Measurements from ENCODE around the gene ZFYVE28. TPM values are rescaled to one million over a fixed set of nuclear protein-coding genes. Genes with fewer than 3 reads are reported as not detected.

The ZFYVE28 gene
- total RNA-seq, 4 donors from 2014 or later, result 20.6 to 153 (median 63.2) TPM

DNA sequence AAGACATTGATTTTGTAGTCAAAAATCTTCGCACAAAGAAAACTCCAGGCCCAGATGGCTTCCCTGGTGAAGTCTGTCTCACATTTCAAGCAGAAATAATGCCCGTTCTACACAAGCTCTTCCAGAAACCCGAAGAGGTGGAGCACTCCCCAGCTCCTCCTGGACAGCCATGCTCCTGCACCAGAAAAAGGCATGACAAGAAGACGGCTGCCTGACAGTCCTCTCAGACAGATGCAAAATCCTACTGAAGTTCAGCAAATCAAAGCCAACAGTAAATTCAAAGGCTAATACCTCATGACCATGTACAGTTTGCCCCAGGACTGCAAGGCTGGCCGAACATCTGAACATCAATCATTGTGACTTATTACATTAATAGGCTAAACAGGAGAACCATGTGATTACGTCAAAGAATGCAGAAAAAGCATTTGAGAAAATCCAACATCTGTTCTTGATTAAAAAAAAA is 125.8 kb downstream of the ZFYVE28 start:
- Histone ChIP-seq H3K9me3 (no peaks in the 10 kb centered on the region), H3K4me3 (no peak overlapping the region), H3K4me1 (peaks cover 0 to 14% (median 6%) of the 10 kb centered on the region in 4 donors), H3K27ac (no peak overlapping the region), H3K27me3 (no peaks in the 10 kb centered on the region), H3K36me3 (no peaks in the 10 kb centered on the region)
- DNase-seq, result no peak
- no peak for TF ChIP-seq POLR2A (IDR thresholded peaks at IDR 0.05)
- TF ChIP-seq, protein P1, sequence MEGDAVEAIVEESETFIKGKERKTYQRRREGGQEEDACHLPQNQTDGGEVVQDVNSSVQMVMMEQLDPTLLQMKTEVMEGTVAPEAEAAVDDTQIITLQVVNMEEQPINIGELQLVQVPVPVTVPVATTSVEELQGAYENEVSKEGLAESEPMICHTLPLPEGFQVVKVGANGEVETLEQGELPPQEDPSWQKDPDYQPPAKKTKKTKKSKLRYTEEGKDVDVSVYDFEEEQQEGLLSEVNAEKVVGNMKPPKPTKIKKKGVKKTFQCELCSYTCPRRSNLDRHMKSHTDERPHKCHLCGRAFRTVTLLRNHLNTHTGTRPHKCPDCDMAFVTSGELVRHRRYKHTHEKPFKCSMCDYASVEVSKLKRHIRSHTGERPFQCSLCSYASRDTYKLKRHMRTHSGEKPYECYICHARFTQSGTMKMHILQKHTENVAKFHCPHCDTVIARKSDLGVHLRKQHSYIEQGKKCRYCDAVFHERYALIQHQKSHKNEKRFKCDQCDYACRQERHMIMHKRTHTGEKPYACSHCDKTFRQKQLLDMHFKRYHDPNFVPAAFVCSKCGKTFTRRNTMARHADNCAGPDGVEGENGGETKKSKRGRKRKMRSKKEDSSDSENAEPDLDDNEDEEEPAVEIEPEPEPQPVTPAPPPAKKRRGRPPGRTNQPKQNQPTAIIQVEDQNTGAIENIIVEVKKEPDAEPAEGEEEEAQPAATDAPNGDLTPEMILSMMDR (IDR thresholded peaks at IDR 0.05), result no peak

DNA sequence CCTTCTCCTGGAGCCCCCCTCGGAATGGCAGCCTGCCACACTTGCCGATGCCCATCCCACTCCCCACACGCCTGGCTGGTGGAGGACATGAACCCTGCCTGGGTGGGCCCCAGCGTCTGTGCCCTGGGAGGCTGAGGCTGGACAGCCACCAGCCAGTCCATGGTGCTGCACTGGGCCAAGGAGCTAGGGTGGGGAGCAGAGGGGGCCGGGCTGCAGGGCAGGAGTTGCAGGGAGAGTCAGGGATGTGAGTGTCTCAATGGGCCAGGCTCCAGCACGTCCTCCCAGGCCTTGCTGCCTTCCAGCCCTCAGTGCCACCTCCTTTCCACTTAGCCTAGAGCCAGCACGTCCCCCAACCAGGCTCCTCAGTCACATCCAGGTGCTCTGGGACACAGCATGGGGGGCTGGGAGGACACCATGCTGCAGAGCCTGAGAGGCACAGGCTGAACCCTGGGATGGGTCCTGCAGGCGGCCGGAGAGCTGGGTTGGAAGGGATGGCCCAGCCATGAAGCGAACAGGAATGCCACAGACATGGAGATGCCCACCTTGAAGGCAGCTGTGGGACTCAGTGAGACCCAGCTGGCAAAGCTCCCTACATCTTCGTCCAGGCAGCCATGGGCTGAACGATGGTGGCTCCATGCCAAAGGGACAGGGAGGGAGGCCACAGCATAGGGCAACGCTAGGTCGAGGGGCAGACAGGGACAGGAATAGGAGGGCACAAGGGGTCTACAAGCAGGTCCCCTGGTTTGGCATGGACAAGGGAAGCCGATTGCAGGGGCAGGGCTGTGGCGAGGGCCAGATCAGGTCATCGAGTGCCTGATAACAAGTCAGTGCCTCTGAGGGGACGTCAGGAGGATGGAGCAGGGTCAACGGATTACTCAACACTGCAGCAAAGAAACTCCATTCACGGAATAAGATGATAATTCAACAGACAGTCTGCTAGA is 126.5 kb downstream of the ZFYVE28 start:
- peak overlapping the region in 1 of 4 donors; percentile 71 for H3K27ac ChIP-seq
- H3K36me3 ChIP-seq, result no peaks in the 10 kb centered on the region
- peaks cover 0 to 14% (median 6%) of the 10 kb centered on the region in 4 donors for H3K4me1 ChIP-seq
- H3K27me3 ChIP-seq, result no peaks in the 10 kb centered on the region
- no peak overlapping the region for H3K4me3 ChIP-seq
- no peaks in the 10 kb centered on the region for H3K9me3 ChIP-seq
- no peak for TF ChIP-seq POLR2A (IDR thresholded peaks at IDR 0.05)
- TF ChIP-seq, protein P1 (IDR thresholded peaks at IDR 0.05), result no peak
- DNase-seq, result peak in 2 of 3 donors; percentile 44 to 47

DNA sequence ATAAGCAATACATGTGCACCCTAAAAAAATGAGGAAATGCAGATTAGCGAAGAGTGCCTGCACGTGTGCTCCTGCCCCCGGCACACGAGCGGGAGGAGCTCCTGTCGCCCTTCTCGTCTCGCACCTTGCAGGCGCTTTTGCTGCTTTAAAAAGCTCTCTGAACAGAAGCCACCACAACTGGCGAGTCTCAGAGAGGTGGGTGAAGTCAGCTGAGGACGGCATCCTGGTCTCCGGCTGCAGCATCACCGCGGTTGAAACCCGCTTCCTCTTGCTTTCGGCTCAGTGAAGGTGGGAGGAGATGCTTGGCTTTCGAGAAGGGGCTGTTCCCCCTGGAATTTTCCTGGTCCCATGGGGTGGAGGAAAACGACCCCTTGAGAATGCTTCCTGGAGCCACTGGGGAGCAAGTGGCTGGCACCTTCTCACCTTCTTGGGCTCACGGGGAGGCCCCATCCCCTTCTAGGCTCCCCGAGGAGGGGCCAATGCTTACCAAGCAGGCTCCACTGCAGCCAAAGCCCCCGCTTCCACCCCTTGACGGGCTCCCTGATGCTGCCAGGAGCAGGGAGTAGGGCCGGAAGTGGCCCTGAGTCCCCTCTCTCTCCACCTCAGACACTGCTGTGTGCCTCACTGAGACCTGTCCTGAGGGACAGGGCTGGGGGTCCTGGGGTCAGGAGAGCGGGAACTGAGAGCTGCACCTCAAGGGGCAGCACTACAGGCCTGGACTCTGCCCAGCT is 127.3 kb downstream of the ZFYVE28 start:
- TF ChIP-seq, protein P1 (IDR thresholded peaks at IDR 0.05), result no peak
- no peak for TF ChIP-seq POLR2A (IDR thresholded peaks at IDR 0.05)
- no peaks in the 10 kb centered on the region for H3K27me3 ChIP-seq
- peak; percentile 54 to 89 (median 74) for DNase-seq
- no peak overlapping the region for H3K4me3 ChIP-seq
- no peaks in the 10 kb centered on the region for H3K9me3 ChIP-seq
- peak overlapping the region in 2 of 4 donors; percentile 46 to 71 for H3K27ac ChIP-seq
- no peaks in the 10 kb centered on the region for H3K36me3 ChIP-seq
- peaks cover 0 to 14% (median 6%) of the 10 kb centered on the region in 4 donors for H3K4me1 ChIP-seq

DNA sequence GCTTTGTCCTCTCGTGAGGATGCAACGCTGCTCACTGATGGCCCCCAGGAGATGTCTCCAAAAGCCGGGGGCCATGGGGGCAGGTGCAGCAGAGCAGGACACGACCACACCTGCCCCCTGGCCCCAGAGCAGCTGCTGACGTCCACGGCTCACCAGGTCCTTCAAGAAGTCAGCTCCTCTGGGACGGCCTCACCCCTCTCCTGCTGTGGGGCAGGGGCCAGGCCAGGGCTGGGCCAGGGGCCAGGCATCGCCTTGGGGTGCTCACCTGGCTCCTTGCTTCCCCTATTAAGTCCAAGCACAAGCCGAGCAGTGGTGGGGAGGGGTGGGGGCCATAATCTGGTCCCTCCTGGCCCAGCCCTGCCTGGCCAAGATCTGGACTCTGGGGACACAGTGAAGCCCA is 128.0 kb downstream of the ZFYVE28 start:
- no peaks in the 10 kb centered on the region for H3K27me3 ChIP-seq
- no peak for TF ChIP-seq POLR2A (IDR thresholded peaks at IDR 0.05)
- TF ChIP-seq, protein P1 (IDR thresholded peaks at IDR 0.05), result no peak
- peak in 2 of 3 donors; percentile 42 to 50 for DNase-seq
- peak overlapping the region; percentile 13 to 71 (median 40) for H3K27ac ChIP-seq
- no peak overlapping the region for H3K4me3 ChIP-seq
- H3K9me3 ChIP-seq, result no peaks in the 10 kb centered on the region
- H3K4me1 ChIP-seq, result peaks cover 0 to 14% (median 6%) of the 10 kb centered on the region in 4 donors
- H3K36me3 ChIP-seq, result no peaks in the 10 kb centered on the region

DNA sequence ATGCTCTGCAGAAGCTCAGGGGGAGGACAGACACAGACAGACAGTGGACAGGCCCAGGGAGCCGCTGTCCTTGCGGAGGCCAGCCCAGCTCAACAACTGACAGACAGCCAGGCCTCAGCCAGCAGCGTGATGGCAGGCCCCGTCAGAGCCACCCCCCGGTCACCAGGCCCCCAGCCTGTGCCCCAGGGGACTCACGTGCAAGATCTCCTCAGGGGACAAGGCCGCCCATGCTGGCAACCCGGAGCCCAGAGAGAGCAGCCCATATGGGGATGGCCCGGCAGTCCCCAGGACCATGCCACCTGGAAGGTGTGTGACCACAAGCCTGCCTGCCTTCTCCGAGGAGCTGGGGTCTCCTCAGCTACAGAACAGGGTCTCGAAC is 128.5 kb downstream of the ZFYVE28 start:
- no peaks in the 10 kb centered on the region for H3K36me3 ChIP-seq
- DNase-seq, result peak in 2 of 3 donors; percentile 36 to 44
- TF ChIP-seq, protein P1 (IDR thresholded peaks at IDR 0.05), result no peak
- TF ChIP-seq POLR2A (IDR thresholded peaks at IDR 0.05), result no peak

More for the DNA sequence above, 128.5 kb downstream of the ZFYVE28 start:
- Histone ChIP-seq H3K4me1 (peaks cover 0 to 14% (median 6%) of the 10 kb centered on the region in 4 donors), H3K27me3 (no peaks in the 10 kb centered on the region), H3K9me3 (no peaks in the 10 kb centered on the region), H3K4me3 (no peak overlapping the region), H3K27ac (peak overlapping the region in 1 of 4 donors; percentile 71)

Measured in Peyer's patch (tissue), 4 donors.